Stimulated activated memory B cell treated with anti-CD40 and anti-IgM and Interleukin-4, amounts not matched to agents 10 μg/mL and 1 μg/mL and 100 μg/mL, for 72 hours (primary cell): ENCODE results near the gene WDR88.

Experiments used
- ATAC-seq: fragments of 150-1000 bp; cut with Tn5 transposase; 2 replicates; pipeline ENCODE4 v1.10.0; 2021
- H3K27ac Mint-ChIP-seq: one replicate; pipeline ENCODE4 v1.8.0; 2022; ENCODE audit warnings: mild to moderate bottlenecking, mixed read lengths
- H3K27me3 Mint-ChIP-seq: one replicate; pipeline ENCODE4 v1.8.0; 2022; ENCODE audit warnings: mixed read lengths
- H3K36me3 Mint-ChIP-seq: one replicate; pipeline ENCODE4 v1.8.0; 2022; ENCODE audit warnings: mixed read lengths
- H3K4me1 Mint-ChIP-seq: one replicate; pipeline ENCODE4 v1.8.0; 2022; ENCODE audit warnings: mixed read lengths
- H3K4me3 Mint-ChIP-seq: one replicate; pipeline ENCODE4 v1.8.0; 2022; ENCODE audit warnings: mild to moderate bottlenecking, moderate library complexity, mixed read lengths
- H3K9me3 Mint-ChIP-seq: one replicate; pipeline ENCODE4 v1.8.0; 2022; ENCODE audit warnings: mixed read lengths

Gene WDR88

GRCh38 chr19:33132021-33132420 lies at the start of gene WDR88:
Gene WDR88, plus strand, starts transcription at chr19:33132114. Its CDS starts 56 bp downstream, at chr19:33132170.
- ATAC-seq: peak; percentile 48
- Mint-ChIP-seq H3K27ac (no peak within 1 kb of the TSS), H3K36me3 (peaks cover 41% of the 10 kb centered on the region), H3K4me1 (peaks cover 6% of the 10 kb centered on the region), H3K4me3 (no peak within 1 kb of the TSS), H3K27me3 (peaks cover 16% of the 10 kb centered on the region), H3K9me3 (peaks cover 4% of the 10 kb centered on the region)

- Mint-ChIP-seq H3K9me3 (no peaks in the 10 kb centered on the region), H3K27me3 (no peaks in the 10 kb centered on the region), H3K36me3 (peaks cover 19% of the 10 kb centered on the region), H3K27ac (no peak overlapping the region), H3K4me3 (no peak overlapping the region), H3K4me1 (peaks cover 26% of the 10 kb centered on the region)
- ATAC-seq: no peak
Observed at GRCh38 chr19:33085570-33086128, 46.3 kb upstream of the WDR88 start.

- Mint-ChIP-seq H3K4me1 (peaks cover 16% of the 10 kb centered on the region), H3K36me3 (peaks cover 27% of the 10 kb centered on the region), H3K9me3 (no peaks in the 10 kb centered on the region), H3K27me3 (no peaks in the 10 kb centered on the region), H3K27ac (no peak overlapping the region), H3K4me3 (no peak overlapping the region)
- no peak for ATAC-seq
Observed at GRCh38 chr19:33086955-33087354, 45.0 kb upstream of the WDR88 start.

- no peak overlapping the region for H3K4me3 Mint-ChIP-seq
- no peak overlapping the region for H3K27ac Mint-ChIP-seq
- peaks cover 40% of the 10 kb centered on the region for H3K36me3 Mint-ChIP-seq
- H3K4me1 Mint-ChIP-seq: peaks cover 13% of the 10 kb centered on the region
- H3K27me3 Mint-ChIP-seq: no peaks in the 10 kb centered on the region
- no peak for ATAC-seq
- H3K9me3 Mint-ChIP-seq: no peaks in the 10 kb centered on the region
Observed at GRCh38 chr19:33089010-33089409, 42.9 kb upstream of the WDR88 start.

GRCh38 chr19:33090179-33090578 lies 41.7 kb upstream of the WDR88 start:
- no peak for ATAC-seq
- peaks cover 2% of the 10 kb centered on the region for H3K4me1 Mint-ChIP-seq
- H3K9me3 Mint-ChIP-seq: no peaks in the 10 kb centered on the region
- H3K4me3 Mint-ChIP-seq: no peak overlapping the region
- H3K36me3 Mint-ChIP-seq: peaks cover 49% of the 10 kb centered on the region
- no peak overlapping the region for H3K27ac Mint-ChIP-seq
- H3K27me3 Mint-ChIP-seq: no peaks in the 10 kb centered on the region

GRCh38 chr19:33093420-33094210 lies 38.3 kb upstream of the WDR88 start:
- Mint-ChIP-seq H3K9me3 (no peaks in the 10 kb centered on the region), H3K27me3 (no peaks in the 10 kb centered on the region), H3K4me3 (no peak overlapping the region), H3K27ac (no peak overlapping the region), H3K4me1 (no peaks in the 10 kb centered on the region), H3K36me3 (peaks cover 74% of the 10 kb centered on the region)
- no peak for ATAC-seq

- no peak overlapping the region for H3K4me3 Mint-ChIP-seq
- no peak for ATAC-seq
- peaks cover 77% of the 10 kb centered on the region for H3K36me3 Mint-ChIP-seq
- H3K4me1 Mint-ChIP-seq: no peaks in the 10 kb centered on the region
- no peaks in the 10 kb centered on the region for H3K9me3 Mint-ChIP-seq
- H3K27me3 Mint-ChIP-seq: no peaks in the 10 kb centered on the region
- H3K27ac Mint-ChIP-seq: no peak overlapping the region
Observed at GRCh38 chr19:33094436-33095067, 37.4 kb upstream of the WDR88 start.

- H3K4me3 Mint-ChIP-seq: no peak overlapping the region
- no peaks in the 10 kb centered on the region for H3K27me3 Mint-ChIP-seq
- no peaks in the 10 kb centered on the region for H3K4me1 Mint-ChIP-seq
- ATAC-seq: no peak
- H3K36me3 Mint-ChIP-seq: peaks cover 71% of the 10 kb centered on the region
- H3K9me3 Mint-ChIP-seq: no peaks in the 10 kb centered on the region
- H3K27ac Mint-ChIP-seq: no peak overlapping the region
Observed at GRCh38 chr19:33096005-33096404, 35.9 kb upstream of the WDR88 start.

- H3K4me3 Mint-ChIP-seq: no peak overlapping the region
- no peak overlapping the region for H3K27ac Mint-ChIP-seq
- H3K9me3 Mint-ChIP-seq: no peaks in the 10 kb centered on the region
- no peaks in the 10 kb centered on the region for H3K4me1 Mint-ChIP-seq
- H3K27me3 Mint-ChIP-seq: no peaks in the 10 kb centered on the region
- H3K36me3 Mint-ChIP-seq: peaks cover 71% of the 10 kb centered on the region
- no peak for ATAC-seq
Observed at GRCh38 chr19:33098055-33098534, 33.8 kb upstream of the WDR88 start.

GRCh38 chr19:33100894-33101644 lies 30.8 kb upstream of the WDR88 start:
- Mint-ChIP-seq H3K27me3 (no peaks in the 10 kb centered on the region), H3K9me3 (no peaks in the 10 kb centered on the region), H3K4me1 (no peaks in the 10 kb centered on the region), H3K27ac (no peak overlapping the region), H3K36me3 (peaks cover 70% of the 10 kb centered on the region), H3K4me3 (no peak overlapping the region)
- ATAC-seq: no peak

- ATAC-seq: no peak
- H3K27me3 Mint-ChIP-seq: no peaks in the 10 kb centered on the region
- H3K36me3 Mint-ChIP-seq: peaks cover 66% of the 10 kb centered on the region
- no peak overlapping the region for H3K4me3 Mint-ChIP-seq
- no peak overlapping the region for H3K27ac Mint-ChIP-seq
- H3K9me3 Mint-ChIP-seq: no peaks in the 10 kb centered on the region
- no peaks in the 10 kb centered on the region for H3K4me1 Mint-ChIP-seq
Observed at GRCh38 chr19:33102893-33103292, 29.0 kb upstream of the WDR88 start.

GRCh38 chr19:33108161-33108560 lies 23.8 kb upstream of the WDR88 start:
- peaks cover 70% of the 10 kb centered on the region for H3K36me3 Mint-ChIP-seq
- ATAC-seq: no peak
- no peaks in the 10 kb centered on the region for H3K27me3 Mint-ChIP-seq
- no peaks in the 10 kb centered on the region for H3K4me1 Mint-ChIP-seq
- no peak overlapping the region for H3K27ac Mint-ChIP-seq
- H3K9me3 Mint-ChIP-seq: no peaks in the 10 kb centered on the region
- H3K4me3 Mint-ChIP-seq: no peak overlapping the region

- no peak overlapping the region for H3K4me3 Mint-ChIP-seq
- H3K27ac Mint-ChIP-seq: no peak overlapping the region
- H3K27me3 Mint-ChIP-seq: no peaks in the 10 kb centered on the region
- peaks cover 71% of the 10 kb centered on the region for H3K36me3 Mint-ChIP-seq
- ATAC-seq: no peak
- H3K9me3 Mint-ChIP-seq: no peaks in the 10 kb centered on the region
- no peaks in the 10 kb centered on the region for H3K4me1 Mint-ChIP-seq
Observed at GRCh38 chr19:33110137-33110910, 21.6 kb upstream of the WDR88 start.

- H3K4me3 Mint-ChIP-seq: no peak overlapping the region
- no peaks in the 10 kb centered on the region for H3K4me1 Mint-ChIP-seq
- no peak overlapping the region for H3K27ac Mint-ChIP-seq
- peaks cover 3% of the 10 kb centered on the region for H3K9me3 Mint-ChIP-seq
- H3K36me3 Mint-ChIP-seq: peaks cover 81% of the 10 kb centered on the region
- H3K27me3 Mint-ChIP-seq: no peaks in the 10 kb centered on the region
- ATAC-seq: no peak
Observed at GRCh38 chr19:33111587-33111986, 20.3 kb upstream of the WDR88 start.
